H9 (cell line): ENCODE results near the gene PDGFRB. TPM values are rescaled to one million over a fixed set of nuclear protein-coding genes. Genes with fewer than 3 reads are reported as not detected.

Experiments used
- DNase-seq: peaks from one replicate; pipeline ENCODE4 v3.0.0-alpha.2; 2017
- H2AFZ ChIP-seq: one replicate; pipeline ENCODE4 v1.6.1; 2013; ENCODE audit warnings: mild to moderate bottlenecking, low read length, control low read depth, moderate library complexity
- H2AK5ac ChIP-seq: 2 replicates; pipeline ENCODE4 v1.6.1; 2013; ENCODE audit warnings: low read length, control low read depth, mixed read lengths; ENCODE audit not compliant: insufficient read length
- H2BK120ac ChIP-seq: one replicate; pipeline ENCODE4 v1.6.1; 2013; ENCODE audit warnings: low read depth, mild to moderate bottlenecking, low read length, control low read depth, inconsistent platforms; ENCODE audit not compliant: poor library complexity, severe bottlenecking
- H2BK12ac ChIP-seq: 2 replicates; pipeline ENCODE4 v1.6.1; 2013; ENCODE audit warnings: low read length, control low read depth, mixed read lengths, low read depth; ENCODE audit not compliant: insufficient read length
- H2BK15ac ChIP-seq: 2 replicates; pipeline ENCODE4 v1.6.1; 2013; ENCODE audit warnings: low read depth, low read length, control low read depth
- H2BK20ac ChIP-seq: one replicate; pipeline ENCODE4 v1.6.1; 2013; ENCODE audit warnings: low read depth, mild to moderate bottlenecking, low read length, control low read depth, inconsistent platforms; ENCODE audit not compliant: poor library complexity, severe bottlenecking
- H2BK5ac ChIP-seq: 2 replicates; pipeline ENCODE4 v1.6.1; 2013; ENCODE audit warnings: low read length, control low read depth, mixed read lengths; ENCODE audit not compliant: insufficient read length
- H3K14ac ChIP-seq: 2 replicates; pipeline ENCODE4 v1.6.1; 2013; ENCODE audit warnings: low read length, control low read depth; ENCODE audit not compliant: insufficient read depth
- H3K18ac ChIP-seq: 2 replicates; pipeline ENCODE4 v1.6.1; 2013; ENCODE audit warnings: low read depth, mild to moderate bottlenecking, mixed read lengths, low read length, control low read depth; ENCODE audit not compliant: insufficient read length
- H3K23ac ChIP-seq: 2 replicates; pipeline ENCODE4 v1.6.1; 2013; ENCODE audit warnings: low read length, control low read depth, mixed read lengths, low read depth; ENCODE audit not compliant: insufficient read length
- H3K23me2 ChIP-seq: 2 replicates; pipeline ENCODE4 v1.6.1; 2013; ENCODE audit warnings: low read depth, mild to moderate bottlenecking, mixed read lengths, low read length, control low read depth; ENCODE audit not compliant: insufficient read length, poor library complexity, severe bottlenecking
- H3K27ac ChIP-seq: 2 replicates; pipeline ENCODE4 v1.5.1; 2013; ENCODE audit warnings: low read length, control low read depth, mixed read lengths, low read depth; ENCODE audit not compliant: insufficient read length
- H3K27me3 ChIP-seq: 2 replicates; pipeline ENCODE4 v1.6.1; 2013; ENCODE audit warnings: low read length, control low read depth, inconsistent platforms; ENCODE audit not compliant: insufficient read depth
- H3K4ac ChIP-seq: 2 replicates; pipeline ENCODE4 v1.6.1; 2013; ENCODE audit warnings: low read depth, mild to moderate bottlenecking, control low read depth, inconsistent platforms, low read length, moderate library complexity
- H3K4me1 ChIP-seq: 2 replicates; pipeline ENCODE4 v1.6.1; 2013; ENCODE audit warnings: low read length, control low read depth, inconsistent platforms; ENCODE audit not compliant: insufficient read depth
- H3K4me2 ChIP-seq: 2 replicates; pipeline ENCODE4 v1.6.1; 2013; ENCODE audit warnings: low read length, control low read depth, mixed read lengths; ENCODE audit not compliant: insufficient read length, insufficient read depth
- H3K56ac ChIP-seq: 2 replicates; pipeline ENCODE4 v1.6.1; 2013; ENCODE audit warnings: low read depth, mild to moderate bottlenecking, mixed read lengths, low read length, control low read depth; ENCODE audit not compliant: insufficient read length
- H3K79me1 ChIP-seq: 2 replicates; pipeline ENCODE4 v1.6.1; 2013; ENCODE audit warnings: low read depth, mild to moderate bottlenecking, moderate library complexity, low read length, control low read depth, inconsistent platforms; ENCODE audit not compliant: insufficient read depth, poor library complexity, severe bottlenecking
- H3K79me2 ChIP-seq: 2 replicates; pipeline ENCODE4 v1.6.1; 2013; ENCODE audit warnings: low read length, control low read depth, inconsistent platforms; ENCODE audit not compliant: insufficient read depth
- H3K9ac ChIP-seq: 2 replicates; pipeline ENCODE4 v1.6.1; 2013; ENCODE audit warnings: low read length, control low read depth, mixed read lengths; ENCODE audit not compliant: insufficient read length; ENCODE audit errors: extremely low read depth
- H3K9me3 ChIP-seq: one replicate; pipeline ENCODE4 v1.6.1; 2013; ENCODE audit warnings: low read depth, low read length, inconsistent platforms; ENCODE audit not compliant: control insufficient read depth
- H3T11ph ChIP-seq: one replicate; pipeline ENCODE4 v1.6.1; 2013; ENCODE audit warnings: mild to moderate bottlenecking, low read length, control low read depth, inconsistent platforms
- H4K20me1 ChIP-seq: one replicate; pipeline ENCODE4 v1.6.1; 2013; ENCODE audit not compliant: control insufficient read depth, insufficient read length, insufficient read depth
- H4K5ac ChIP-seq: 2 replicates; pipeline ENCODE4 v1.6.1; 2013; ENCODE audit warnings: low read depth, mild to moderate bottlenecking, mixed read lengths, low read length, control low read depth; ENCODE audit not compliant: insufficient read length
- H4K8ac ChIP-seq: replicated peaks from 2 replicates; pipeline ENCODE4 v1.6.1; 2013; ENCODE audit warnings: low read length, control low read depth, mixed read lengths, low read depth; ENCODE audit not compliant: insufficient read length
- H4K91ac ChIP-seq: 2 replicates; pipeline ENCODE4 v1.6.1; 2013; ENCODE audit warnings: low read depth, mild to moderate bottlenecking, moderate library complexity, mixed read lengths, low read length, control low read depth; ENCODE audit not compliant: insufficient read length
- H3K27ac Mint-ChIP-seq, 3 experiments: 2 replicates in 2 of 3; 3 replicates in 1 of 3; pipeline ENCODE4 v1.8.0; 2020 to 2021; ENCODE audit warnings: mixed read lengths in 3 of 3, mild to moderate bottlenecking in 1 of 3, moderate library complexity in 1 of 3
- H3K27me3 Mint-ChIP-seq: 2 replicates; pipeline ENCODE4 v1.8.0; 2021; ENCODE audit warnings: low read depth, mild to moderate bottlenecking, moderate library complexity, mixed read lengths
- H3K36me3 Mint-ChIP-seq, 3 experiments: 2 replicates in 2 of 3; 3 replicates in 1 of 3; pipeline ENCODE4 v1.8.0; 2020 to 2021; ENCODE audit warnings: low read depth in 3 of 3, mixed read lengths in 3 of 3; ENCODE audit not compliant: insufficient read depth in 1 of 3
- H3K4me1 Mint-ChIP-seq, 2 experiments: 2 replicates each; pipeline ENCODE4 v1.8.0; 2020; ENCODE audit warnings: mixed read lengths in 2 of 2
- H3K4me3 Mint-ChIP-seq, 2 experiments: 2 replicates in 1 of 2; 3 replicates in 1 of 2; pipeline ENCODE4 v1.8.0; 2020 to 2021; ENCODE audit warnings: mild to moderate bottlenecking in 2 of 2, mixed read lengths in 2 of 2, moderate library complexity in 1 of 2
- H3K9me3 Mint-ChIP-seq, 2 experiments: 2 replicates in 1 of 2; 3 replicates in 1 of 2; pipeline ENCODE4 v1.8.0; 2020; ENCODE audit warnings: mild to moderate bottlenecking in 2 of 2, mixed read lengths in 2 of 2, moderate library complexity in 1 of 2
- CTCF ChIP-seq: fragments of 200-600 bp; sonication (generic); conservative IDR thresholded peaks from 3 replicates; pipeline ENCODE4 v1.8.0; 2021; ENCODE audit warnings: antibody characterized with exemption, mild to moderate bottlenecking
- WGBS: extraction: QIAGEN DNeasy Blood & Tissue Kit; methylation state at CpG from one replicate; pipeline ENCODE4 v1.1.7; 2013; ENCODE audit warnings: missing lambda C conversion rate, low lambda C conversion rate, mixed read lengths; ENCODE audit not compliant: insufficient read length; ENCODE audit errors: extremely low coverage; 5-methylcytosine and 5-hydroxymethylcytosine counted together
- total RNA-seq: library from RNA; stranded (reverse); gene quantifications from 2 replicates; pipeline ENCODE4 v1.2.1, GENCODE V29; 2021

PDGFRB gene
- total RNA-seq, 1 experiment from 2014 or later = 2.2 TPM

- no peak overlapping the region for H3K23ac ChIP-seq
- no peak overlapping the region for H3K4me3 Mint-ChIP-seq
- WGBS = no CpG with 5 or more reads among the region's 8 CpGs
These were observed 78.6 kb downstream of the PDGFRB start for GRCh38 chr5:150077060-150077459.

More at GRCh38 chr5:150077060-150077459, 78.6 kb downstream of the PDGFRB start:
- no peak overlapping the region for H4K91ac ChIP-seq
- no peak overlapping the region for H3K4me2 ChIP-seq
- H4K20me1 ChIP-seq = no peaks in the 10 kb centered on the region
- H3K27me3 Mint-ChIP-seq = peaks cover 5% of the 10 kb centered on the region
- no peaks in the 10 kb centered on the region for H3K9me3 ChIP-seq
- H3K14ac ChIP-seq = no peak overlapping the region
- peaks cover 6 to 9% of the 10 kb centered on the region in 2 experiments for H3K4me1 Mint-ChIP-seq
- H3K4me1 ChIP-seq = no peaks in the 10 kb centered on the region
- no peak overlapping the region for H3K4ac ChIP-seq
- no peak overlapping the region for H2BK15ac ChIP-seq
- H3K27ac Mint-ChIP-seq = no peak overlapping the region
- H4K5ac ChIP-seq = no peak overlapping the region
- TF ChIP-seq CTCF = no peak
- no peak overlapping the region for H2BK5ac ChIP-seq
- H2BK120ac ChIP-seq = no peak overlapping the region
- no peak overlapping the region for H2BK12ac ChIP-seq
- H3K27me3 ChIP-seq = no peaks in the 10 kb centered on the region
- H2AK5ac ChIP-seq = no peak overlapping the region
- no peaks in the 10 kb centered on the region for H3K23me2 ChIP-seq
- no peaks in the 10 kb centered on the region for H3K9me3 Mint-ChIP-seq
- H3K79me2 ChIP-seq = no peaks in the 10 kb centered on the region
- H2BK20ac ChIP-seq = no peak overlapping the region
- no peak for DNase-seq
- no peaks in the 10 kb centered on the region for H3K79me1 ChIP-seq
- H4K8ac ChIP-seq = no peak overlapping the region
- H3K36me3 Mint-ChIP-seq = no peaks in the 10 kb centered on the region
- no peak overlapping the region for H2AFZ ChIP-seq
- no peak overlapping the region for H3K9ac ChIP-seq
- H3K27ac ChIP-seq = no peak overlapping the region
- no peak overlapping the region for H3K18ac ChIP-seq
- no peak overlapping the region for H3T11ph ChIP-seq
- no peak overlapping the region for H3K56ac ChIP-seq
